GM19239 (cell line): Measurements from ENCODE around the gene MTHFD2.
A peak's percentile ranks its signal among the peaks of the same experiment; 100 is the strongest.
"Not testable (repeated sequence)": the region's sequence is repeated elsewhere in the genome, so short reads cannot be mapped to it uniquely, and the experiment has no call there.

Experiments
- DNase-seq: peaks from one replicate; pipeline ENCODE4 v3.0.0; 2011; ENCODE audit warnings: low spot score; ENCODE audit not compliant: insufficient read length
- FAIRE-seq: peaks from 2 replicates; lab custom pipeline; 2011; peaks lifted over from hg19 to GRCh38; lab: Jason Lieb, UNC

MTHFD2 gene

DNA sequence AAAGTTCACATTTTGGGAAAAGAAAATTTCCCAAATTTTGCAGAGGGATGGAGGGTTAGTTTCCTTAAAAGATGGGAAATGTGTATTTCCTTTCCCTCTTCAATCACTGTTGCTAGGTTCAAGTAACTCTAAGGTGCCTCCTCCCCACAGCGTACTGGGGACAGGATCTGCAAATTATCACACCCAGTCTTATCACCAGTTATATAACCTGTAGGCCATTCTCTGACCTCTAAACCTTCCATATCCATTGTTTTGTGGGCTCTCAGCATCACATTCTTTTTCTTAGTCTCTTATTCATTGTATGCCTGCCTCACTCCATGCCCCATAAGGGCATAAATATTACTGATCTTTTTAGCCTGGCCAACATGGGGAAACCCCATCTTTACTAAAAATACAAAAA is 3.6 kb upstream of the MTHFD2 start:
- FAIRE-seq (no peak), DNase-seq (no peak)

DNA sequence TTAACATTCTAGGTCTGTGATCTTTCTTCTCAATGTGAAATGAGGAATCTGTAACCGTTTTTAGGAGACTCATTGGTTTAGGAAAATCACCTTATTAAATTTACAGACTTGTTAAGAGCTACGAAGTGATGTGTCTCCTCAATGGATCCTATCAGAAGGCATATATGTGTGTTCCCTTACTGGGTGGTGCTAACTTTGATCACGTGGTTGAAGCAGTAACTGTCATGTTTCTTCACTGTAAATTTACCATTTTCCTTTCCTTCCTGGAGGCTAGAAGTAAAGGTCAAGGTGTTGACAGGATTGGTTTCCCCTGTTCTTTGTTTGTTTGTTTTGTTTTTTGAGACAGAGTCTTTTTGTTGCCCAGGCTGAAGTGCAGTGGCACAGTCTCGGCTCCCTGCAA is 1.4 kb upstream of the MTHFD2 start:
- FAIRE-seq (no peak), DNase-seq (no peak)

DNA sequence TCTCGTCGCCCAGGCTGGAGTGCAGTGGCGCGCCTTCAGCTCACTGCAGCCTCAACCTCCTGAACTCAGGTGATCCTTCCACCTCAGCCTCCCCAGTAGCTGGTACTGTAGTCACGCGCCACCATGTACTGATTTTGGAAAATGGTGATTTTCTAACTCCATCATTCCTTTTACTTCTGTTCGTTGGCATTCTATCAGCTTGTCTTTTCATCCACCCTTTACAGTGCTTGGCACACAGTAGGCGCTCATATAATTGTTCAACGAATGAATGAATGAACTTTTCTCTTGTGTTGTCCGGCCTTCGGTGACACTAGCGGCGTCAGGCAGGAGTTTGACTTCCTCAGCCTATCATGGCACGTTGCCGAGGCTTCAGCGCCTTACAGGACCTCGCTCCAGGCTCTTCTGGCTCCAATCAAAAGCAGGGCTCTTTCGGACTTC is 373 bp upstream of the MTHFD2 start:
- DNase-seq (no peak), FAIRE-seq (no peak)

DNA sequence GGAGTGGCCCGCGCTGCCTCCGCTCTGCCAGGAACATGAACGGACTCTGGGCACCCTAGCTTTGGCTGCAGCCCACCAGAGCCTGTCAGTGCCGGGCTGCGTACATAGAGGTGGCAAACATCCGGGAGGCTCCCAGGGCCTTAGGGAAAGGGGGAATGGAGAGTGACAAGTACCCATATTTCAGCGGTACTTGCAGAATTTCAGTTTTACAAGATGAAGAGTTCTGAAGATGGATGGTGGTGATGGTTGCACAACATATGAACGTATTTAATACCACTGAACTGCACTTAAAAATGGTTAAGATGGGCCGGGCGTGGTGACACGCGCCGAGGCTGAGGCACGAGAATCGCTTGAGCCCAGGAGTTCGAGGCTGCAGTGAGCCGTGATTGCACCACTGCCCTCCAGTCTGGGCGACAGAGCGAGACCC is 873 bp downstream of the MTHFD2 start:
- no peak for FAIRE-seq

DNA sequence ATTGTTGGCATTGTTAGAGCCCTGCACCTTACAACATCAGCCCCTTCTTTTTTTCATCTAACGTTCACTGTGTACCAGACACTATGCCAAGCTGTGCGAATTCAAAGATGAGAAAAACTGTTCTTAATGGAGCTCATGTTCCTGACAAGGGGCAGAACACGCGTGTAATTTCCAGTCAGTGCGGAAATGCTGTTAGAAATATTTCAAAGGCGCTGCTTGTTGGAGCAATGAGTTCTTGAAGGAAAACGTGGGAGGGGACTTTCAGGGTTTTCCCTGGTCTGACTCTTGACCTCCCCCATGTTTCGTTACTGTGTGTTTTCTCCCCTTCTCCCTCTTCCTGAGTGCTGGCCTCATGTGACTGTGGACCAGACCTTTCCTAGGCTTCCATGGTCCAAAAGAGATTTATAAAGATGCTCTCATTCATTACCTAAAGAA is 1.5 kb downstream of the MTHFD2 start:
- FAIRE-seq (peak; percentile 52), DNase-seq (no peak)

More for the DNA sequence above, 873 bp downstream of the MTHFD2 start:
- DNase-seq = no peak

DNA sequence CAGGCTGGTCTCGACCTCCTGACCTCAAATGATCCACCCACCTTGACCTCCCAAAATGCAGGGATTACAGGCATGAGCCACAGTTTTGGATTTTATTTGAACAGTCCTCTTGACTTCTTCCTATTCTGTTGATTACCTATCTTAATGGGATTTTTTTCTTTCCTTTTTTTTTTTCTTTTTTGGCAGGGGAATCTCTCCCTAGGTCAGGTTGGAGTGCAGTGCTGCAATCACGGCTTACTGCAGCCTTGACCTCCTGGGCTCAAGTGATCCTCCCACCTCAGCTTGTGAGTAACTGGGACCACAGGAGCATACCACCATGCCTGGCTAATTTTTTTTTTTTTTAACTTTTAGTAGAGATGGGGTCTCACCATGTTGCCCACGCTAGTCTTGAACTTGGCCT is 2.8 kb downstream of the MTHFD2 start:
- no peak for FAIRE-seq
- DNase-seq = no peak

DNA sequence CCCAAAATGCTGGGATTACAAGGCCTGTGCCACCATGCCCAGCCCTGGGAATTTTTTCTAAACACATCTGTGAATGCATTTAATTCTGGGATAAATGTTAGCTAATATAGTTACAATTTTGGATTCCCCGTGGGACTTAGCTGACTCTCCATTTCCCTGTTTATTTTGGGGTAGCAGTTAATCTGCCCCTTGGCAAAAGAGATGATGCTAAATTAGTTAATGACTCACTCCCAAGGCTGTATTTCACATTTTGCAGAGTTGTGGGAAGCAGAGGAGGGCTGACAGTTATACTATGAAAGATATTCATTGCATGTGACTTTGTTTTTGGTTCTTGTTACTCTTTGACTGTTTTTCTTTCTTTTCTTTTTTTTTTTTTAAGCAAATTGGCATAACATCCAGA is 3.2 kb downstream of the MTHFD2 start:
- no peak for DNase-seq
- FAIRE-seq = no peak

DNA sequence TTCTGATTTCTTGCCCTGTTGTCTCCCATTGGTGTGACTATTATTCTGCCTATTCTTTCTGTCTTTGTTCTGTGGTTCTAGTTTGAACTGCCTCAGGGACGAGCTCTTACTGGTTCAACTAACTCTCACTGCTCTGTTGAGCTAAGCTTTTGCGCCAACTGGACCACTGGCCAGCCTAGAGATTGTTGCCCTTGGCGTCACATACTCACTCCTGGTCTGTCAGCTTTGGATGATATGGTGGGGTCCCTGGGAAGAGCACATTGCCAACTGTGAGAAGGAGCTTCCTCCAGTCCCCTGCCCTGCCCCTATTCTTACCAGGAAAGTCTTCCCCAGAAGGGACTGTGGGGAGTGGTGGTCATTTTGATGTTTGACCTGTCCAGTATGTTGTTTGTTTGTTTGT is 6.0 kb downstream of the MTHFD2 start:
- DNase-seq (no peak), FAIRE-seq (no peak)

DNA sequence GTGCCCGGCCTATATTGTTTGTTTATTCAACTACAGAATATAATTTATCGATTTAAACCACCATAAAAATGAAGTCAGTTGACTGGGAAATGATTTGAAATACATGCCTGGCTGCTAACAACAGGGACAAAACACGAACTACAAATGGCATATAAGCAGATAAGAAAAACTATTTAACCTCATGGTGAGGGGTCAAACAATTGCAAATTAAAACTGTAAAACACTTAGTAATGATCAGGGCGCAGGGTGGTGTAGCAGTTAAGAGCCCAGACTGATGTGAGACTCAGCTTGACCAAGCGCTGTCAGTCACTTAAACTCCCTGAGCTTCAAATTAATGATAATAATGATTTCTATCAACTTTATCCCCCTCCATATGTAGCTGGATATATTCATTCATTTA is 6.7 kb downstream of the MTHFD2 start:
- FAIRE-seq = no peak
- no peak for DNase-seq

DNA sequence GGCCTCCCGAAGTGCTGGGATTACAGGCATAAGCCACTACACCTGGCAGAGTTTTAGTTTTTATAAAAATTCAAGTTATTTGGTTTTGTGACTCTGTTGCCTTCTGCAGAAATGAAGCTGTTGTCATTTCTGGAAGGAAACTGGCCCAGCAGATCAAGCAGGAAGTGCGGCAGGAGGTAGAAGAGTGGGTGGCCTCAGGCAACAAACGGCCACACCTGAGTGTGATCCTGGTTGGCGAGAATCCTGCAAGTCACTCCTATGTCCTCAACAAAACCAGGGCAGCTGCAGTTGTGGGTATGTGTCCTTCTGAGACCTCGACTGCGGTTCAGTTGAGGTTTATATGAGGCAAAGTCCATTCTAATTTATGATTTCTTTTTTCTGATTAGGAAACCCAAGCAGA is 7.2 kb downstream of the MTHFD2 start:
- DNase-seq (no peak), FAIRE-seq (no peak)

DNA sequence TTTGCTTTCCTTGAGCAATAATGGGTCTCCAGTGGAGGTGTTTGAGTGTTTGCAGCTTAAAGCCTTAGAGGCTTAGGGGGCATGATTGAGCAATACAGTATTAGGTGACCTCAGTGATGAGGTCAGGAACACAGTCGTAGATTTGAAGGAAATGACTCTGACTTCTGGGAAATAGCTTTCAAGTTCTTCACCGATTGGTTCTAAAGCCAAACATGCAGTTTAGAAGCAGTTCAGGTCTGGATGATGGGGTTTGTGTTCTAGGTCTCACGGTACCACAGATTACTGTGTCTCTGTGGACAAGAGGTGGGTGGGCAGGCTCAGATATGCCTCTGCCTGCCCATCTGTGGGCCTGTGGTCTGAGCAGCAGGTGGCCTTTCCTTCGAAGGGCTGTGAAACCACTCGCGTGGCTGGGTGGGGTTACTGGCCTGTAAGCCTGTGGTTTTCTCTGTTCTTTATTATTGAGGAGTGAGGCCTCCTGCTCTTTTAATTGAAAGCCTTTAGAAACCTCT is 7.8 kb downstream of the MTHFD2 start:
- DNase-seq = no peak
- FAIRE-seq = peak; percentile 91

DNA sequence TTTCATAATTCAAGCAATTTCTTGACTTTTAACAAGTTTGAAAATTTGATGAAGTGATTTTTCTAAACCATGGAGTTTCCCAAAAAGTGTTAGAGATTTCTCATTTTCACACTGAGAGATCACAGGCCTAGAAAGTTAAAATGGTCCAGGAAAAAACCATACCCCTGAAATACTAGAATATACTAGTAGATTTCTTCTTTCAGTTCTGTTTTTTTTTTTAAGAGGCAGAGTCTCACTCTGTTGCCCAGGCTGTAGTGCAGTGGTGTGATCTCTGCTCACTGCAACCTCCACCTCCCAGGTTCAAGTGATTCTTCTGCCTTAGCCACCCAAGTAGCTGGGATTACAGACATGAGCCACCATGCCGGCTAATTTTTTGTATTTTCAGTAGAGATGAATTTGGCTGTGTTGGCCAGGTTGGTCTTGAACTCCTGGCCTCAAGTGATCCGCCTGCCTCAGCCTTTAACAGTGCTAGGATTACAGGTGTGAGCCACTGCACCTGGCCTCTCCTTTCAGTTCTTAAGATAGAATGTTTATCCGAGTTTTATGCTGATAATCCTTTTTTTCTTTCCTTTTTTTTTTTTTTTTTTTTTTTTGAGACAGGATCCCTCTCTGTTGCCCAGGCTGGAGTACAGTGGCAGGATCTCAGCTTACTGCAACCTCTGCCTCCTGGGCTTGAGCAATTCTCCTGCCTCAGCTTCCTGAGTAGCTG is 14.4 kb downstream of the MTHFD2 start:
- no peak for FAIRE-seq

DNA sequence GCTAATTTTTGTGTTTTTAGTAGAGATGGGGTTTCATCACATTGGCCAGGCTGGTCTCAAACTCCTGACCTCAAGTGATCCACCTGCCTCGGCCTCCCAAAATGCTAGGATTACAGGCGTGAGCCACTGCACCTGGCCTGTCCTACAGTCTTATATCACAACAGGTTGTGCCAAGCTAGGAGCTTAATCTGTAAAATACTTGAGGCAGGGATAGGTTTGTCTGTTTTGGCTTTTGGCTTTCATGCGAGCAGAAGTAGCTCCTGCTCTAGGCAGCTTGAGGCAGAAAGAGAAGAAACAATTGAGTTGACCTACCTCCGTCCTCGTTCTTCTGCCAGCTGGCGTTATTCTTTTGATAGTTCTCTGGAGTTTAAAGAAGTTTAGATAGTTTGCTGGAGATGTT is 17.4 kb downstream of the MTHFD2 start:
- FAIRE-seq, DNase-seq: not testable (repeated sequence)

More for the DNA sequence above, 14.4 kb downstream of the MTHFD2 start:
- DNase-seq = no peak

DNA sequence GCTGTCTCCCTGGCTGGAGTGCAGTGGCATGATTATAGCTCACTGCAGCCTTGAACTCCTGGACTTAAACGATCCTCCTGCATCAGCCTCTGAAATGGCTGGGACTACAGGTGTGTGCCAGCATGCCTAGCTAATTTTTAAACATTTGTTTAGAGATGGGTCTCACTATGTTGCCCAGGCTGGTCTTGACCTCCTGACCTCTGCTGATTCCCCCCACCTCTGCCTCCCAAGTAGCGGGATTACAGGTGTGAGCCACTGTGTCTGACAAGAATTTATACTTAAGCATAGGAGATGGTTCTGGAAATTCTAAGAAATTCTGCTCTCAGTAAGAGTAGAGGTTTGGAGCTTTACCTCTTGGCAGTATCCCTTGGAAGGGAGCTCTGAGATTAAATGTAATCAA is 18.2 kb downstream of the MTHFD2 start:
- no peak for DNase-seq
- FAIRE-seq = no peak

DNA sequence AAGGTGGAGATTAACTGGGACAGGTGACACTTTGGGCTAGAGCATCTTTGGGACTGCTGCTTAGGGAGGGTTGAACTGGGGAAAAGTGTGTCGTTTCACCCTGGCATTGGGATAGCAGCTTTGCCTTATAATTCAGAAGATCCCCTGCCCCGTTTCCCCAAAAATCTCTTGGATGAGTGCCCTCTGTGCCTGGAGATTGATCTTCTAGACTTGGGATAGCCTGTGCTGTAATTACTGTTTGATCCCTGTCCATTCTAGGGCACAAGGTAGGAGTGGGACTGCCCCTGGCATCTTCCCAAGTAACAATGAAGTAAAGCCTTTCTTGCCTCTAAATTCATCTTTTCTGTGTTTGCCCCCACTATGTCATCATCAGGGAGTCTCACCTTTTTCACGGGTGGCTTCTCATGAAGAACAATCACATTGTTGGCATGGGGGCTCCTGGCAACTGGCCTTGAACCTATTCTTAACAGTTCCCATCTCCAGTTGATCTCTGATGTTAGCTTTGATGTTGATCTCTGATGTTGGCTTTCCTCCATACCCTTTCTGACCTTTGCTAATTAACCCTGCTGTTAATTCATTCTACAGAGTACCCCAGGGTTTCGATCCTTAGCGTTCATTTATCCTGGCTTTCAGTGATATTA is 21.6 kb downstream of the MTHFD2 start:
- DNase-seq = no peak
- no peak for FAIRE-seq

DNA sequence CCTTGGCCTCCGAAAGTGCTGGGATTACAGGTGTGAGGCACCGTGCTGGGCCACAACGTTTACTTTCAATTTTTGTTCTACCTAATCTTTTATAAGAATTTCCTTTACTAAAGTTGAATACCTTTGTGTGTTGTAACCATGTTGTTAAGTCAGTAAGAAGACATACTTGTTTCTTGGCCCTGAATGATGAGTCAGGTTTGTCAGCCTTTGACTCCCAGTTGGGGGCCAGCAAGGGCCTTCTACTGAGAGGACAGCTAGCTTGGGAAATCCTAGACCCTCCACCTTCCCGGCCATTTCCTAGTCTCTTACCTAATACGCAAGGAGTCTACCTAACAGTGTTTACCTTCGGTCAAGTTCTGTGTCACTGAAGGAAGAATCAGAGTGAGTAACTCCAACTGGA is 22.7 kb downstream of the MTHFD2 start:
- no peak for FAIRE-seq

DNA sequence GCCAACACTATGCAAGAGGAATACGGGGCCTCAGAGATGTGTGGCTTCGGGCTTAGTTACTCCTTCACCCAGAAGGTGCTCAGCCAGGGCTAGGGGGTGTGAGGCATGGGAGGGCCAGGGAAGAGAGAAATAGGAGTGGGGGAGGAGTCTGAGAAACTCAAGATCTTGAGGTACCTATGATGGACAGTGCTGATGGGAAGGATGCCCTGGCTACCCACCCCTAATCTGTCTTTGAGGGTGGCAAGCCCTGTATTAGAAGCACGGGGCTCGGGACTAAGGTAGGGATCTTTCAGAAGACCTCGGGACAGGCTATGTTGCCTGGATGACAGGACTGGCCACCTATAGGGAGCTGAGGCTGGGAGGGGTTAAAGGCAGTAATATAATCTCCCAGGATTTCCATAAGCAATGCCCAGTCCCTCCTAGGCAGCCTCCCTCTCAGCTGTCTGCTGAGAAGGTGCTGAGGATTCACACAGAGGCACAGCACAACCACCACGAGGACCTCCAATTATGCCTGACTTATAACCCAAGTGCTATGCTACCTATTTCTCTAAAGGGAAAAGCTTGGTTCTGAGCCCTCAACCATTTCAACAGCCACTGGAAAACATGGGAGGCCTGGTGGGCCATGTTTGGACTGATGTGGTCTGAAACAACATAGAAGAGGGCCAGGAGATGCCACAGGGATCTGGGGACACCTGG is 23.3 kb downstream of the MTHFD2 start:
- FAIRE-seq = no peak
- no peak for DNase-seq

More for the DNA sequence above, 22.7 kb downstream of the MTHFD2 start:
- DNase-seq = no peak

DNA sequence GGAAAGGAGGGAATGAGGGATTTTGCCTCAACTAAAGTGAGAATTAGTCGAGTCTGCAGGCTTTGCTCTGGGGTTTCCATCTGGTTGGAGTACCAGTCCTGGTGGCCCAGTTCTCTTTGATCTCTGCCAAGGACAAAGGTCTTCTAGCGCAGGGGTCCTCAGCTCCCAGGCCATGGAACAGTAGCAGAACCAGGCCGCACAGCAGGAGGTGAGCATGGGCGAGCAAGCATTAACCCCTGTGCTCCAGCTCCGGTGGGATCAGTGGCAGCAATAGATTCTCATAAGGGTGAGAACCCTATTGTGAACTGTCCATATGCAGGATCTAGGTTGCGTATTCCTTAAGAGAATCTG is 23.9 kb downstream of the MTHFD2 start:
- DNase-seq (no peak), FAIRE-seq (no peak)

DNA sequence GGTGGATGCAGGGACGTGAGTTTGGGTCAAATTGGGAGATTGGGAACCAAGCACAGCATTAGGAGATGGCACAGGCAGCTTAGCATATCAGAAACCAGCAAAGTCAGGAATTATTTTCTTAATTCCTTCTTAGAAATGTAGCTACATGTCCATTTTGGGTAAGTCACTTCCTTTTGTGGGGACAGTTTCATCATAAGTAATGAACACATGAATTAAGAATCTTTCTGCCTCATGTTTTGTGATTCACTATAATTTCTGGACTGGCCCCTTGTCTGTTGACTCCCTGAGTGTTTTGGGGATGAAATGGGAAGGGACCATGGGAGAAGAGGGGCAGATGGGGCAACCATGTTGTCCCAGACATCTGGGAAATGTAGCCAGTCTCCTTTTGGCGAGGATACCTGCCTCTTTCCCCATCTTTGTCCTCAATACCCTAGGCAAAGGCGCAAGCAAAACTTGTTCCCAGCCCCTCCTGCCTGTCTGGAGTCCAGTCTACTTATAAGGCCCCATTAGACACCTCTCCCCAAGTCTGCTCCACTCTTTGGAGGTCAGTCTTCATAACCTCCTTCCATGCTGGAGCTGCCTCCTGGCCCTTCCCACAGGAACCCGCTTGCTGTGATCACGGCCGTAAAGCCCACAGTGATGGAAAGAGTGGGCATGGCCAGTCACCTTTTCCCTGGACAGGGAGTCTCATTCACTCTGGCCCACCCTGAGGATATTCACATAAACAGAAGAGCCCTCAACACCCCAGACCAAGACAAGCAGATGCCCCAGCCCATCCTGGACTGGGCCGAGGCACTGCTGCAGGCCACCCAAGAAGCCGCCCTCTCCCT is 25.7 kb downstream of the MTHFD2 start:
- DNase-seq (no peak), FAIRE-seq (no peak)

DNA sequence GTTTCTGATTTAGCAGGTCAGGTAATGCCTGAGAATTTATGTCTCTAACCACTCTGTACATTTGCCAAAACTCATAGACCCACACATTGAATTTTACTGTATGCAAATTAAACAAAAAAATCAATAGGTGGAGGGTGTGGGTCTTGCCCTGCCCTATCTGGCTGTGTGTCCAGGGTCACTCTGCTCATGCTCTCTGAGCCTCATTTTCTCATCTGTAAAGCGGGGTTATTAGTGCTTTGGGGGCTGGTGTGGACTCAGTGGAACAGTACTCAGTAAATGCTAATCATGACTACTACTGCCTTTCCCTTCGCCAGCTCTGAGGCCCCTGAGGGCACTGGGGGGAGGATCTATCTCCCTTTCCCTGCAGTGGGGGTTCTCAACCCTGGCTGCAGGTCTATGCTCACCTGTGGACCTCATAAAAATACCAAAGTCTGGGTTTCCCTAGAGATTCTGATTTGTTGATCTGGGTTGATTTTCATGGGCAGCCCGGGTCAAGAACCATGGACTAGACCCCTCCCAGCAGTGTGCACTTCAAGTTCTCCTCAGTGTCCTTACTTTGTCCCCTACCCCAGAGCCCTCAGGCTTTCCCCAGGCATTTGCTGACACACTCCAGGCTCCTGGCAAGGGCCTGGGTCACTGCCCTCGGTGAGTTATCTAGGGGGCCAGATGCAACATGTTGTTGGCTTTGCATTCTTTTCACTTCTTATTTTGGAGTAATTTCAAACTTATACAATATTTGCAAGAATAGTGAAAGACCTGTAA is 27.5 kb downstream of the MTHFD2 start:
- FAIRE-seq = no peak

More for the DNA sequence above, 27.5 kb downstream of the MTHFD2 start:
- DNase-seq = no peak
